Endometrium (tissue), 2 donors: Measurements from ENCODE around the gene MARCHF2.

Experiments used
- FAIRE-seq: peaks from 2 replicates; lab custom pipeline; 2012; peaks lifted over from hg19 to GRCh38; lab: Jason Lieb, UNC
- donor health status: control.
- donor health status: control.

Gene MARCHF2

DNA sequence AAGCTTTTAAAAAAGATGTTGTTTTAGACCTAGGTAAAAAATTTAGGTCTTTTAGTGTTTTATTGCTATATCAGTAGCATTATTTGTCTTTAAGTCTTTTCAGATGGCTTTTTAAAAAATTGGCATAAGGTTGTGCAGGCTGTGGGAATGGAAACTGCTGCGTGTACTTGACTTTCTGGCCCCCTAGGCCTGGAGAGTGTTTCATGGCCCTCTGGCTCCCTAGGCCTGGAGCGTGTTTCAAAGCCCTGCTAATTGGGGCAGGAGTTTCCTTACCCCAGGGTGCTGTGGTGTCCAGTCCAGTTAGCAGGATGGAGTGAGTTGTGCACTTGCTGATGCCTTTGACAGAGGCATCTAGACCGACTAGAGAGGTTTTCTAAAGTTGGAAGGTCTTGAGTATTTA is 65.5 kb downstream of the MARCHF2 start:
- no peak for FAIRE-seq

DNA sequence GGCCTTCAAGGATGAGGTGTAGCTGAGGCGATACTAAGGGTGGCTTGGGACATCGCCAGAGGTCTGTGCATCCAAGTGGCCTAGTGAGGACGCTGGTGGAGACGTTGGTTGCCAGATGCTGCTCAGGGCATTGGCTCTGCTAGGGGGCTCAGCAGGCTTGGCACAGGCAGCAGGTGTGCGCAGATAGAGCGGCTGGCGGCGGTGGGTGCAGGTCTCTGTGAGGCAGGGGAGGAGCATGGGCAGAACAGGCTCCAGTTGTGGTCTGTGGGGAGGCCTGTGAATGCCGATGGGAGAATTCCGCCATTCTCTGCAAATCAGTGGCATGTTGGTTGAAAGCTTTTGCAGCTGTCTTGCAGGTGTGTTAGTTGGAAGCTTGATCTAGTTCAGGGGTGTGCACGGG is 68.1 kb downstream of the MARCHF2 start:
- no peak for FAIRE-seq

DNA sequence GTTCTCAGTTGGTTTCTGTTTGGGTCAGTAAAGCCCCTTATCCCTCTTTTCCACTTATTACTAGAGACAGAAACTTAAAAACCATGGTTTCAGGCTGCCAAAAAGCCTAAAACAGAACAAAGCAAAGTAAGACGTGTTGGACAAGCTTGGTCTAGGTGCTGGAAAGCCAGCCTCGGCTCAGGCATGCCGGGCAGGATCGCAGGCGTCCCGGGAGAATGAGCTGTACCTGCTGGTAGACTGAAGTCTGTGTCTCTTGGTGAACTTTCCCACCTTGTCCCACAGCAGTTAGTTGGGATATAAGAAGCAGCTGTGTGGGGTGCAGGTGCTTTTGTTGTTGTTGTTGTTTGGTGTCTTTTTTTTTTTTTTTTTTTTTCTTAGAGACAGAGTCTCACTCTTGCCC is 68.5 kb downstream of the MARCHF2 start:
- FAIRE-seq, result no peak

DNA sequence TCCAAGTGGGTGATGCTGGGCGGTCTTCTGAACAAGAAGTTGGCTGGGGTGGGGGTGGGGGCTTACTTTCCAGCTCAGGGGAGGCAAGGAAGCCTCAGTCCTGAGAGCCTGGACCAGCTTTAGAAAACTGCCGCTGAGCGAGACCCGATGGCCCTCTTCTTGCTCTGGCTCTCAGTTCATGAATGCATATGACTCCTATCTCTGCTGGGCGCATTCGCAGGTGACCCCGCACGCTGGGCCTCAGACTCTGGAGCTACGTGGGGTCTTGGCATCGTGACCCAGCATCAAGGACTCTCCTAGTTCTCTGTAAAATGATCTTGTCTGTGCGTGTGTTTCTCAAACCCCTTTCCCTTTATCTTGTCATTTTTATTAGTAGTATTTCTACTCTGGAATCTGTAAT is 69.6 kb downstream of the MARCHF2 start:
- no peak for FAIRE-seq

- no peak for FAIRE-seq
Measured at GRCh38 chr19:8483165-8483564, 70.1 kb downstream of the MARCHF2 start.

GRCh38 chr19:8484331-8484894 is 71.3 kb downstream of the MARCHF2 start:
- FAIRE-seq, result no peak

- no peak for FAIRE-seq
Measured at GRCh38 chr19:8485561-8486371, 72.7 kb downstream of the MARCHF2 start.

GRCh38 chr19:8486661-8487136 is 73.6 kb downstream of the MARCHF2 start:
- FAIRE-seq, result no peak

- FAIRE-seq, result no peak
Measured at GRCh38 chr19:8487137-8487851, 74.2 kb downstream of the MARCHF2 start.

DNA sequence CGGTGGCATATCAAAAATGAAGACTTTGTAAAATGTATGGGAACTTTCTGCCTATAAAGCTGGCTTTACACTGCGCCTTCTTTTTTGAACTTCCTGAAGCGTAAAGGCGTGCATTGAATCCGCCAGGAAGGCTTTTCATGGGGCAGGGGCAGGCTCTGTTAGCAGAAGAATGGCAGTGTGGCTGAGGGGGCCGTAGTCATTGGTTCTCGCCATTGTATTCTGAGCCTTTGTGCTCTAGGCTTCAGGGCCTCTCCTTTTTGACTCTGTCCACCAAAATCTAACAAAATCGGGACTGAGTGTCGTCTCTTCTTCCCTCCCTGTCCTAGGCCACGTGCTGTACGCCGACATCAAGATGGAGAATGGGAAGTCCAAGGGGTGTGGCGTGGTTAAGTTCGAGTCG is 75.3 kb downstream of the MARCHF2 start:
- FAIRE-seq, result no peak
